Measurements from ENCODE around the gene CDC42EP2. TPM values are rescaled to one million over a fixed set of nuclear protein-coding genes. Genes with fewer than 3 reads are reported as not detected.
A peak's percentile ranks its signal among the peaks of the same experiment; 100 is the strongest.

CDC42EP2 gene
- total RNA-seq, 2 experiments from 2014 or later = 0.96 TPM; not detected in 1

DNA sequence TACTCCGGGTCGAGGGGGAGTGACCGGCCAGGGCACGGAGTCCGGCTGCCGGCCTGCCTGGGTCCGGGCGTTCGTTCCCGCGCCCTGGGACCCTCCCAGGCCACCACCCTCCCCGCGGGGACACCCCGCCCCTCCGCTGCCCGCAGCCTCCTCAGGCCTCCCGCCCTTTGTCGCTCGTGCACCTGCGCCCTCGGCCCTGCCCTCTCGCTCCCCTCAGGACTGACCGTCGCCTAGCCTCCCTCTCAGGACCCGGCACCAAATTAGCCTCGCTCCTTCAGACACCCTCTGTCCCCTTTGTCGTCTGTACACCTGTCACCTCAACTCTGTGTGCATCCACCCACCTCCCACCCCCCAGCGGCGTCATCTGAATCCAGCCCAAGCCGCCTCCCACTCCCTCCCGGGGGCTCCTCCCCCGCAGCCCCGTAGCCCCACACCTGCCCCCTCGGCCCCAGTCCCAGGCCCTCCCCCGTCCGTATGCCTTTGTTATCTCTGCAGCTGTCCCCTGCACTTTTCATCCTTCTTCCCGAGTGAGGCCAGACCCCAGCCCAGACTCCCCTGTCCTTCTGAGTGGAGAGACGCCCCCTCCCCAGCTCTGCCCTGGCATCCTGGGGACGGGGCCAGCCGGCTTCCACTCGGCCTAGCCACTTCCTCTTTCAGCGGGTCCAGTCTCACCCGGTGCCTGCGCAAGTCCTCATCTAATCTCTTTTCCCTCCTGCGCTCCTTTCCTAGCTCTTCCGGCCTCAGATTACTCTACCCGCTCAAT is 40.5 kb downstream of the CDC42EP2 start:
- intact Hi-C loops (cut with DNase I, micrococcal nuclease) = no loop called here
- peak overlapping the region; percentile 79 for H3K27ac Mint-ChIP-seq
- no peak overlapping the region for H3K27ac ChIP-seq (ENCODE audit: low read depth in 1 of 2, low read length in 2 of 2)
- H3K27me3 ChIP-seq (ENCODE audit: control insufficient read depth in 1 of 2, insufficient read depth in 2 of 2, low read length in 2 of 2) = no peaks in the 10 kb centered on the region
- TF ChIP-seq, protein P1, sequence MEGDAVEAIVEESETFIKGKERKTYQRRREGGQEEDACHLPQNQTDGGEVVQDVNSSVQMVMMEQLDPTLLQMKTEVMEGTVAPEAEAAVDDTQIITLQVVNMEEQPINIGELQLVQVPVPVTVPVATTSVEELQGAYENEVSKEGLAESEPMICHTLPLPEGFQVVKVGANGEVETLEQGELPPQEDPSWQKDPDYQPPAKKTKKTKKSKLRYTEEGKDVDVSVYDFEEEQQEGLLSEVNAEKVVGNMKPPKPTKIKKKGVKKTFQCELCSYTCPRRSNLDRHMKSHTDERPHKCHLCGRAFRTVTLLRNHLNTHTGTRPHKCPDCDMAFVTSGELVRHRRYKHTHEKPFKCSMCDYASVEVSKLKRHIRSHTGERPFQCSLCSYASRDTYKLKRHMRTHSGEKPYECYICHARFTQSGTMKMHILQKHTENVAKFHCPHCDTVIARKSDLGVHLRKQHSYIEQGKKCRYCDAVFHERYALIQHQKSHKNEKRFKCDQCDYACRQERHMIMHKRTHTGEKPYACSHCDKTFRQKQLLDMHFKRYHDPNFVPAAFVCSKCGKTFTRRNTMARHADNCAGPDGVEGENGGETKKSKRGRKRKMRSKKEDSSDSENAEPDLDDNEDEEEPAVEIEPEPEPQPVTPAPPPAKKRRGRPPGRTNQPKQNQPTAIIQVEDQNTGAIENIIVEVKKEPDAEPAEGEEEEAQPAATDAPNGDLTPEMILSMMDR (IDR thresholded peaks at IDR 0.05) = no peak
- ChIA-PET POLR2A (interaction anchor here (0.8 to 3.0 kb wide), 7 partner anchors 18 to 259 kb away, joined by 4 to 19 read pairs (median 4); partner anchors contain the start of genes CDC42EP2, MALAT1, MAP3K11 and POLA2), CTCF (interaction anchor here (0.6 to 2.2 kb wide), 3 partner anchors 25 to 46 kb away, joined by 3 to 9 read pairs (median 3); partner anchors contain the start of gene SLC25A45)
- H3K36me3 Mint-ChIP-seq (ENCODE audit: low read depth) = peaks cover 36% of the 10 kb centered on the region
- H3K9me3 Mint-ChIP-seq = no peaks in the 10 kb centered on the region
- H3K27me3 Mint-ChIP-seq = no peaks in the 10 kb centered on the region
- no peaks in the 10 kb centered on the region for H3K9me3 ChIP-seq (ENCODE audit: control insufficient read depth in 1 of 2, insufficient read depth in 1 of 2, low read length in 2 of 2)
- peaks cover 18% of the 10 kb centered on the region for H3K4me1 Mint-ChIP-seq (ENCODE audit: low read depth)
- H3K4me3 ChIP-seq (ENCODE audit: low read length) = peak overlapping the region; percentile 61
- peaks cover 26% of the 10 kb centered on the region for H3K36me3 ChIP-seq (ENCODE audit: insufficient read depth, low read length)
- ATAC-seq (ENCODE audit: poor library complexity) (peak; percentile 41), DNase-seq (peak; percentile 33 to 81 (median 54))
- peaks cover 20% of the 10 kb centered on the region for H3K4me1 ChIP-seq (ENCODE audit: insufficient read depth, low read length)
- H3K4me3 Mint-ChIP-seq = peak overlapping the region; percentile 97

DNA sequence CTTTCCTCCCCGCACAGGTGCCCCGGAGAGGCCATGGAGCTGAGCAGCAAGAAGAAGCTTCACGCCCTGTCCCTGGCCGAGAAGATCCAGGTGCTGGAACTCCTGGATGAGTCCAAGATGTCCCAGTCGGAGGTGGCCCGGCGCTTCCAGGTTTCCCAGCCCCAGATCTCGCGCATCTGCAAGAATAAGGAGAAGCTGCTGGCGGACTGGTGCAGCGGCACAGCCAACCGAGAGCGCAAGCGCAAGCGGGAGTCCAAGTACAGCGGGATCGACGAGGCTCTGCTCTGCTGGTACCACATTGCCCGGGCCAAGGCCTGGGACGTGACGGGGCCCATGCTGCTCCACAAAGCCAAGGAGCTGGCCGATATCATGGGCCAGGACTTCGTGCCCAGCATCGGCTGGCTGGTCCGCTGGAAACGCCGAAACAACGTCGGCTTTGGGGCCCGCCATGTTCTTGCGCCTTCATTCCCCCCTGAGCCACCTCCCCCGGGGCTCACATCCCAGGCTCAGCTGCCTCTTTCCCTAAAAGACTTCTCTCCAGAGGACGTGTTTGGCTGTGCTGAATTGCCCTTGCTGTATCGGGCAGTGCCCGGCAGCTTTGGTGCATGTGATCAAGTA is 41.2 kb downstream of the CDC42EP2 start:
- Mint-ChIP-seq H3K27me3 (no peaks in the 10 kb centered on the region), H3K4me3 (peak overlapping the region; percentile 97), H3K36me3 (ENCODE audit: low read depth) (peaks cover 29% of the 10 kb centered on the region), H3K9me3 (no peaks in the 10 kb centered on the region), H3K4me1 (ENCODE audit: low read depth) (peaks cover 18% of the 10 kb centered on the region), H3K27ac (peak overlapping the region; percentile 79)
- TF ChIP-seq, protein P1 (IDR thresholded peaks at IDR 0.05) = no peak
- peak in 1 of 14 experiments; percentile 43 for DNase-seq
- Histone ChIP-seq H3K27ac (ENCODE audit: low read depth in 1 of 2, low read length in 2 of 2) (no peak overlapping the region), H3K36me3 (ENCODE audit: insufficient read depth, low read length) (peaks cover 19% of the 10 kb centered on the region), H3K4me3 (ENCODE audit: low read length) (peak overlapping the region; percentile 61), H3K4me1 (ENCODE audit: insufficient read depth, low read length) (peaks cover 20% of the 10 kb centered on the region), H3K27me3 (ENCODE audit: control insufficient read depth in 1 of 2, insufficient read depth in 2 of 2, low read length in 2 of 2) (no peaks in the 10 kb centered on the region), H3K9me3 (ENCODE audit: control insufficient read depth in 1 of 2, insufficient read depth in 1 of 2, low read length in 2 of 2) (no peaks in the 10 kb centered on the region)
- ChIA-PET POLR2A (interaction anchor here (0.8 to 3.0 kb wide), 7 partner anchors 19 to 259 kb away, joined by 4 to 19 read pairs (median 4); partner anchors contain the start of genes CDC42EP2, MALAT1, MAP3K11 and POLA2), CTCF (interaction anchor here (0.6 to 2.2 kb wide), 4 partner anchors 22 to 45 kb away, joined by 3 to 9 read pairs (median 3); partner anchors contain the start of genes DPF2 and SLC25A45)
- ATAC-seq (ENCODE audit: poor library complexity) = no peak
- intact Hi-C loops (cut with DNase I, micrococcal nuclease) = no loop called here

DNA sequence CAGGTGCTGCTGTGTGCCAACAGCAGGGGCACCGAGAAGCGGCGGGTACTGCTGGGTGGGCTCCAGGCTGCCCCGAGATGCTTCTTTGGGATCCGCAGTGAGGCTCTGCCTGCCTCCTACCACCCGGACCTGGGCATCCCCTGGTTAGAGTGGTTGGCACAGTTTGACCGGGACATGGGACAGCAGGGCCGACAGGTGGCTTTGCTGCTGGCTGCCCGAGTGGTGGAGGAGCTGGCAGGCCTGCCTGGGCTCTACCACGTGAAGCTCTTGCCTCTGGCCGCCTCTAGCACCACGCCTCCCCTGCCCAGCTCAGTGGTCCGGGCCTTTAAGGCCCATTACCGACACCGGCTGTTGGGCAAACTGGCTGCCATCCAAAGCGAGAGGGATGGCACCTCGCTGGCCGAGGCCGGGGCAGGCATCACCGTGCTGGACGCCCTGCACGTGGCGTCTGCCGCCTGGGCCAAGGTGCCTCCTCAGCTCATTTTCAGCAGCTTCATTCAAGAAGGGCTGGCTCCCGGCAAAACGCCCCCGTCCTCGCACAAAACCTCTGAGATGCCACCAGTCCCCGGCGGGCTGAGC is 41.8 kb downstream of the CDC42EP2 start:
- DNase-seq (no peak), ATAC-seq (ENCODE audit: poor library complexity) (no peak)
- Histone ChIP-seq H3K36me3 (ENCODE audit: insufficient read depth, low read length) (peaks cover 13% of the 10 kb centered on the region), H3K9me3 (ENCODE audit: control insufficient read depth in 1 of 2, insufficient read depth in 1 of 2, low read length in 2 of 2) (no peaks in the 10 kb centered on the region), H3K27ac (ENCODE audit: low read depth in 1 of 2, low read length in 2 of 2) (no peak overlapping the region), H3K4me3 (ENCODE audit: low read length) (no peak overlapping the region), H3K4me1 (ENCODE audit: insufficient read depth, low read length) (peaks cover 20% of the 10 kb centered on the region), H3K27me3 (ENCODE audit: control insufficient read depth in 1 of 2, insufficient read depth in 2 of 2, low read length in 2 of 2) (no peaks in the 10 kb centered on the region)
- Mint-ChIP-seq H3K9me3 (no peaks in the 10 kb centered on the region), H3K27me3 (no peaks in the 10 kb centered on the region), H3K4me3 (peak overlapping the region; percentile 75), H3K36me3 (ENCODE audit: low read depth) (peaks cover 23% of the 10 kb centered on the region), H3K4me1 (ENCODE audit: low read depth) (peaks cover 18% of the 10 kb centered on the region), H3K27ac (no peak overlapping the region)
- TF ChIP-seq, protein P1 (IDR thresholded peaks at IDR 0.05) = no peak
- CTCF ChIA-PET = interaction anchor here (0.6 to 2.2 kb wide), 2 partner anchors 23 to 27 kb away, joined by 3 to 9 read pairs; partner anchors contain the start of gene DPF2
- POLR2A ChIA-PET = interaction anchor here (0.8 to 3.0 kb wide), 7 partner anchors 41 to 258 kb away, joined by 3 to 19 read pairs (median 4); partner anchors contain the start of genes CDC42EP2, MALAT1, MAP3K11 and POLA2
- intact Hi-C loops (cut with DNase I, micrococcal nuclease) = no loop called here

All from CD4-positive, alpha-beta T cell (primary cell).